Type B pancreatic cell (in vitro differentiated cells): ENCODE results near the gene MRPS23. TPM values are rescaled to one million over a fixed set of nuclear protein-coding genes. Genes with fewer than 3 reads are reported as not detected.
A peak's percentile ranks its signal among the peaks of the same experiment; 100 is the strongest.

ENCODE experiments used
- DNase-seq: peaks from one replicate; pipeline ENCODE4 v3.0.0; 2021; ENCODE audit warnings: mixed read lengths; ENCODE audit not compliant: unreplicated experiment; ENCODE audit errors: extremely low spot score
- H3K27ac Mint-ChIP-seq: 2 replicates; pipeline ENCODE4 v1.8.0; 2021; ENCODE audit warnings: mild to moderate bottlenecking, mixed read lengths
- H3K27me3 Mint-ChIP-seq: 2 replicates; pipeline ENCODE4 v1.8.0; 2021; ENCODE audit warnings: mixed read lengths
- H3K36me3 Mint-ChIP-seq: 2 replicates; pipeline ENCODE4 v1.8.0; 2021; ENCODE audit warnings: mixed read lengths
- H3K4me1 Mint-ChIP-seq: one replicate; pipeline ENCODE4 v1.8.0; 2021; ENCODE audit warnings: mixed read lengths; ENCODE audit not compliant: unreplicated experiment
- H3K4me3 Mint-ChIP-seq: 2 replicates; pipeline ENCODE4 v1.8.0; 2021; ENCODE audit warnings: mild to moderate bottlenecking, mixed read lengths
- H3K9me3 Mint-ChIP-seq: 2 replicates; pipeline ENCODE4 v1.8.0; 2021; ENCODE audit warnings: mixed read lengths
- total RNA-seq: library from RNA; stranded (reverse); gene quantifications from 2 replicates; pipeline ENCODE4 v1.2.1, GENCODE V29; 2021; ENCODE audit warnings: low replicate concordance
- TF ChIP-seq, protein P1 (sequence below): fragments of 200-600 bp; sonication (generic); conservative IDR thresholded peaks from 2 replicates; pipeline ENCODE4 v1.5.0; 2021; ENCODE audit warnings: antibody characterized with exemption, mild to moderate bottlenecking

Gene MRPS23
- total RNA-seq, 1 donor from 2014 or later = 46.9 TPM

DNA sequence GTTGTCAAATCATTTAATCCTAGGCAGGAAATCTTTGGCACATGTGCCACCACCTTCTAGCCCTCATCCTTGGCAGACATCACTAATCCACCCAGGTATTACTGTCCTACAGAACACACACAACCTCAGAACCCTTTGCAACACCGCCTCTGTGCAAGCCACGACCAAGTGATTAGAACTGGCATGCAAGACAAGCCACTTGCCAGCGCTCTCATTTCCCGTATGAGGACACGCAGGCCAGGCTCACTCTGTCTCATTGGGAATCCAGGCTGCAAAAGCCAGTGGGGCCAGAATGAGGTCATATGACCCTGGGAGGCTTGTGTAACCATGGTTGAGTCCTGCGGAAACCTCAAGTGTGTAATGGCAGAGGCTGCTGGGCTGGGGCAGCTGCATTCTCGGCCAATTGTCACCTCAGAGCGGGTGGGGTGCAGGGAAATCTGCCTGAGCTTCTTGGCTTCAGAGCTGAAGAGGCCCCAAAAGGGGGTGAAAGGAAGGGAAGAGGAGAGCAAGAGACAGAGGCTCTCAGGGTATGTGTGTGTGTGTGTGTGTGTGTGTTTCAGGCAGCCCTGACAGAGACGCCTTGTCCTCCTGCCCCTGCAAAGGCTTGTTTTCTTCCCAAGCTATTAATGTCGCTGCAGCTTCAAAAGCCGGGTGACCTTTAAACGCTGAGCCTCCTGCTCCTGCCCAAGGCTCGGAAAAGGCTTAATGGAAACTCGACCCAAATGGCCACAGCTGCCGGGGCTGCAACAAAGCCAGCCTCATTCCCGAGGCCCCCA is 43.2 kb upstream of the MRPS23 start:
- Mint-ChIP-seq H3K9me3 (no peaks in the 10 kb centered on the region), H3K4me1 (peaks cover 34% of the 10 kb centered on the region), H3K27ac (peak overlapping the region; percentile 96), H3K36me3 (no peaks in the 10 kb centered on the region), H3K27me3 (no peaks in the 10 kb centered on the region), H3K4me3 (peak overlapping the region; percentile 78)
- TF ChIP-seq, protein P1, sequence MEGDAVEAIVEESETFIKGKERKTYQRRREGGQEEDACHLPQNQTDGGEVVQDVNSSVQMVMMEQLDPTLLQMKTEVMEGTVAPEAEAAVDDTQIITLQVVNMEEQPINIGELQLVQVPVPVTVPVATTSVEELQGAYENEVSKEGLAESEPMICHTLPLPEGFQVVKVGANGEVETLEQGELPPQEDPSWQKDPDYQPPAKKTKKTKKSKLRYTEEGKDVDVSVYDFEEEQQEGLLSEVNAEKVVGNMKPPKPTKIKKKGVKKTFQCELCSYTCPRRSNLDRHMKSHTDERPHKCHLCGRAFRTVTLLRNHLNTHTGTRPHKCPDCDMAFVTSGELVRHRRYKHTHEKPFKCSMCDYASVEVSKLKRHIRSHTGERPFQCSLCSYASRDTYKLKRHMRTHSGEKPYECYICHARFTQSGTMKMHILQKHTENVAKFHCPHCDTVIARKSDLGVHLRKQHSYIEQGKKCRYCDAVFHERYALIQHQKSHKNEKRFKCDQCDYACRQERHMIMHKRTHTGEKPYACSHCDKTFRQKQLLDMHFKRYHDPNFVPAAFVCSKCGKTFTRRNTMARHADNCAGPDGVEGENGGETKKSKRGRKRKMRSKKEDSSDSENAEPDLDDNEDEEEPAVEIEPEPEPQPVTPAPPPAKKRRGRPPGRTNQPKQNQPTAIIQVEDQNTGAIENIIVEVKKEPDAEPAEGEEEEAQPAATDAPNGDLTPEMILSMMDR = peak; percentile 43
- no peak for DNase-seq

- Mint-ChIP-seq H3K9me3 (no peaks in the 10 kb centered on the region), H3K4me3 (peak overlapping the region; percentile 78), H3K4me1 (peaks cover 32% of the 10 kb centered on the region), H3K36me3 (no peaks in the 10 kb centered on the region), H3K27ac (peak overlapping the region; percentile 96), H3K27me3 (no peaks in the 10 kb centered on the region)
- DNase-seq = peak; percentile 87
- TF ChIP-seq, protein P1 = peak; percentile 96
These were observed 42.4 kb upstream of the MRPS23 start for GRCh38 chr17:57892146-57892819.

GRCh38 chr17:57890857-57891232 is 41.0 kb upstream of the MRPS23 start:
- Mint-ChIP-seq H3K9me3 (no peaks in the 10 kb centered on the region), H3K27ac (no peak overlapping the region), H3K4me3 (no peak overlapping the region), H3K27me3 (no peaks in the 10 kb centered on the region), H3K36me3 (no peaks in the 10 kb centered on the region), H3K4me1 (peaks cover 32% of the 10 kb centered on the region)
- TF ChIP-seq, protein P1 = no peak
- DNase-seq = no peak

DNA sequence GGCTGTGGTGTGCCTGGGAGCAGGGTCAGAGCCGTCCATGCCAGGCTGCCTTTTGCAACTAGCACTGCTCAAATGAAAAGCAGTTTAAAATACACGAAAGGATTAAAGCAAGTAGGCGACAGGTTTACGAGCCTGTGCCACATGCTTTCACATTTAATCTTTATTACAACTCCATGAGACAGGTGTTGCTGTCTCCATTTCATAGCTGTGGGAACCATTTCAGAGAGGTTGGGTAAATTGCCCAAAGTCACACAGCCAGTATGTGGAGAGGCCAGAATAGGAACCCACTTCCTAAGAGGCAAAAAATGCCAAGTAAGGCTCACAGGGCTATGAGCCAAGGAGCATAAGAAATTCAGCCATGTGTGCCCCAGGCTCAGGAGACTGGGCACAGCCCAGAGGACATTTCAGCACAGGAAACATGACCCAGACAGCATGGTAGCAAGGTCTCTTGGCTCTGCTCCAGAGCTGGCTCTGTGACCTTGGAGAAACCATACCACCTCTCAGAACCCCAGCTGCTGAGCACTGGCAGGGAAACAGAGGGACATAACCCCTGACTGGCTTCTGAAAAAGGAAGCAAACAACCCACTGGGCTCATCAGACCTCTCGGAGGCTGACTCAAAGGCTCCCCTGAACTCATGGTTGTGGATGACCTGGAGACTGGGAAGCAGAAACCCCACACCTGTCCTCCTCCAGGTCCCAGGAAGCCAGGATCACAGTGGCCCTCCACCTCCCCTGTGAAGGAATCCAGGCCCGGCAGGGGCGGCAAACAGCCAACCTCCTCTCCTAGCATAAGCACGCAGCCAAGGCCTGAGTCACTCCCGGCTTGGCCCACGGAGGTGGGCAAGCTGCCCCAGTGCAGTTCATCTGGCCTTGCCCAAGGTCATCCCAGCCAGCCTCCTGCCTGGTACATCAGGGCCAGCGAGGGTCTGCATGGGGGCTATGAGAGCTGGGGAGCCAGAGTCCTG is 40.3 kb upstream of the MRPS23 start:
- Mint-ChIP-seq H3K27ac (no peak overlapping the region), H3K4me1 (peaks cover 32% of the 10 kb centered on the region)
- TF ChIP-seq, protein P1 = no peak

DNA sequence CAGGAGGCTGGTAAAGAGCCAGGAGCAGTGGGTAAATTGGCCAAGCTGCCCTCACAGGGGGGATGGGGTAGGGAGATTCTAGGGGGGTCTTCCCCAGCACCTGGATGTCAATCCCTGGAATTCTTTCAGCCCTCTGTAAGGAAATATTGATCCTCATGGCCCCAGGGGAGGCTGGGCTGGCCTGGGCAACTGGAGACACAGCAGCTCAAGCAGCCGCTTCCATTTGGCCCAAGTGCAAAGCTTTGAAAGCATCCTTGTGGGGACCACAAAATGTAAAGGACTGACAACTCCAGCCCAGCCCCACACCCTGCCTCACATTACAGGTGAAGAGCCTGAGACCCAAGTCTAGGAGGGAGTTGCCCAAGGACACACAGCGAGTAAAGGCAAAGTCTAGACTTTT is 39.4 kb upstream of the MRPS23 start:
- no peak for DNase-seq
- no peak overlapping the region for H3K27ac Mint-ChIP-seq

More for the DNA sequence above, 40.3 kb upstream of the MRPS23 start:
- Mint-ChIP-seq H3K9me3 (no peaks in the 10 kb centered on the region), H3K27me3 (no peaks in the 10 kb centered on the region), H3K4me3 (no peak overlapping the region), H3K36me3 (no peaks in the 10 kb centered on the region)
- DNase-seq = no peak

More for the DNA sequence above, 39.4 kb upstream of the MRPS23 start:
- TF ChIP-seq, protein P1 = no peak
- H3K36me3 Mint-ChIP-seq = peaks cover 5% of the 10 kb centered on the region
- H3K9me3 Mint-ChIP-seq = no peaks in the 10 kb centered on the region
- no peaks in the 10 kb centered on the region for H3K27me3 Mint-ChIP-seq
- no peak overlapping the region for H3K4me3 Mint-ChIP-seq
- peaks cover 28% of the 10 kb centered on the region for H3K4me1 Mint-ChIP-seq
